ENCODE data around the gene BSG. TPM values are rescaled to one million over a fixed set of nuclear protein-coding genes. Genes with fewer than 3 reads are reported as not detected.

The BSG gene
- total and polyA plus RNA-seq, 4 donors: 80.4 to 367 (median 149) TPM

GRCh38 chr19:567296-567900, 5.0 kb upstream of the BSG start (continued):
- no peak for TF ChIP-seq JUND (IDR thresholded peaks at IDR 0.05)
- TF ChIP-seq YY1 (IDR thresholded peaks at IDR 0.05): no peak
- TF ChIP-seq FOXA2 (IDR thresholded peaks at IDR 0.05): no peak

- no peak for TF ChIP-seq FOXA1 (IDR thresholded peaks at IDR 0.05)
- no peak for TF ChIP-seq GABPA (IDR thresholded peaks at IDR 0.05 in 1 of 2, conservative IDR thresholded peaks at IDR 0.05 in 1 of 2)
- TF ChIP-seq TAF1 (conservative IDR thresholded peaks at IDR 0.05): no peak
- no peak for TF ChIP-seq NR2F2 (IDR thresholded peaks at IDR 0.05)
- no peak for TF ChIP-seq JUND (IDR thresholded peaks at IDR 0.05)
- TF ChIP-seq, protein P1, sequence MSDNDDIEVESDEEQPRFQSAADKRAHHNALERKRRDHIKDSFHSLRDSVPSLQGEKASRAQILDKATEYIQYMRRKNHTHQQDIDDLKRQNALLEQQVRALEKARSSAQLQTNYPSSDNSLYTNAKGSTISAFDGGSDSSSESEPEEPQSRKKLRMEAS (IDR thresholded peaks at IDR 0.05): no peak
- TF ChIP-seq EGR1 (IDR thresholded peaks at IDR 0.05; ENCODE audit: low read depth in 2 of 2): no peak
- no peak for TF ChIP-seq SP1 (IDR thresholded peaks at IDR 0.05)
These were observed 2.1 kb upstream of the BSG start for GRCh38 chr19:570251-570686.

GRCh38 chr19:570937-571565, 1.3 kb upstream of the BSG start:
- H3K9me3 ChIP-seq (ENCODE audit: control insufficient read depth in 4 of 4, low read length in 3 of 4): no peaks in the 10 kb centered on the region
- no peaks in the 10 kb centered on the region for H3K27me3 ChIP-seq (ENCODE audit: control insufficient read depth in 4 of 4, insufficient read depth in 4 of 4, low read length in 3 of 4)
- peaks cover 21 to 35% (median 30%) of the 10 kb centered on the region in 4 donors for H3K4me1 ChIP-seq (ENCODE audit: control insufficient read depth in 4 of 4, insufficient read depth in 4 of 4, low read length in 3 of 4)
- peak overlapping the region in 1 of 2 donors; percentile 74 for H3K9ac ChIP-seq (ENCODE audit: low read depth in 1 of 2, low read length in 2 of 2)
- TF ChIP-seq RXRA (IDR thresholded peaks at IDR 0.05) (no peak), NR2F2 (IDR thresholded peaks at IDR 0.05) (no peak), ATF3 (IDR thresholded peaks at IDR 0.05) (no peak), YY1 (IDR thresholded peaks at IDR 0.05) (no peak)
- TF ChIP-seq, protein P2, sequence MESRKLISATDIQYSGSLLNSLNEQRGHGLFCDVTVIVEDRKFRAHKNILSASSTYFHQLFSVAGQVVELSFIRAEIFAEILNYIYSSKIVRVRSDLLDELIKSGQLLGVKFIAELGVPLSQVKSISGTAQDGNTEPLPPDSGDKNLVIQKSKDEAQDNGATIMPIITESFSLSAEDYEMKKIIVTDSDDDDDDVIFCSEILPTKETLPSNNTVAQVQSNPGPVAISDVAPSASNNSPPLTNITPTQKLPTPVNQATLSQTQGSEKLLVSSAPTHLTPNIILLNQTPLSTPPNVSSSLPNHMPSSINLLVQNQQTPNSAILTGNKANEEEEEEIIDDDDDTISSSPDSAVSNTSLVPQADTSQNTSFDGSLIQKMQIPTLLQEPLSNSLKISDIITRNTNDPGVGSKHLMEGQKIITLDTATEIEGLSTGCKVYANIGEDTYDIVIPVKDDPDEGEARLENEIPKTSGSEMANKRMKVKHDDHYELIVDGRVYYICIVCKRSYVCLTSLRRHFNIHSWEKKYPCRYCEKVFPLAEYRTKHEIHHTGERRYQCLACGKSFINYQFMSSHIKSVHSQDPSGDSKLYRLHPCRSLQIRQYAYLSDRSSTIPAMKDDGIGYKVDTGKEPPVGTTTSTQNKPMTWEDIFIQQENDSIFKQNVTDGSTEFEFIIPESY (IDR thresholded peaks at IDR 0.05): no peak
- TF ChIP-seq, protein P3, sequence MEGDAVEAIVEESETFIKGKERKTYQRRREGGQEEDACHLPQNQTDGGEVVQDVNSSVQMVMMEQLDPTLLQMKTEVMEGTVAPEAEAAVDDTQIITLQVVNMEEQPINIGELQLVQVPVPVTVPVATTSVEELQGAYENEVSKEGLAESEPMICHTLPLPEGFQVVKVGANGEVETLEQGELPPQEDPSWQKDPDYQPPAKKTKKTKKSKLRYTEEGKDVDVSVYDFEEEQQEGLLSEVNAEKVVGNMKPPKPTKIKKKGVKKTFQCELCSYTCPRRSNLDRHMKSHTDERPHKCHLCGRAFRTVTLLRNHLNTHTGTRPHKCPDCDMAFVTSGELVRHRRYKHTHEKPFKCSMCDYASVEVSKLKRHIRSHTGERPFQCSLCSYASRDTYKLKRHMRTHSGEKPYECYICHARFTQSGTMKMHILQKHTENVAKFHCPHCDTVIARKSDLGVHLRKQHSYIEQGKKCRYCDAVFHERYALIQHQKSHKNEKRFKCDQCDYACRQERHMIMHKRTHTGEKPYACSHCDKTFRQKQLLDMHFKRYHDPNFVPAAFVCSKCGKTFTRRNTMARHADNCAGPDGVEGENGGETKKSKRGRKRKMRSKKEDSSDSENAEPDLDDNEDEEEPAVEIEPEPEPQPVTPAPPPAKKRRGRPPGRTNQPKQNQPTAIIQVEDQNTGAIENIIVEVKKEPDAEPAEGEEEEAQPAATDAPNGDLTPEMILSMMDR (IDR thresholded peaks at IDR 0.05; ENCODE audit: low read depth, low read length, missing input control): no peak
- TF ChIP-seq, protein P4, sequence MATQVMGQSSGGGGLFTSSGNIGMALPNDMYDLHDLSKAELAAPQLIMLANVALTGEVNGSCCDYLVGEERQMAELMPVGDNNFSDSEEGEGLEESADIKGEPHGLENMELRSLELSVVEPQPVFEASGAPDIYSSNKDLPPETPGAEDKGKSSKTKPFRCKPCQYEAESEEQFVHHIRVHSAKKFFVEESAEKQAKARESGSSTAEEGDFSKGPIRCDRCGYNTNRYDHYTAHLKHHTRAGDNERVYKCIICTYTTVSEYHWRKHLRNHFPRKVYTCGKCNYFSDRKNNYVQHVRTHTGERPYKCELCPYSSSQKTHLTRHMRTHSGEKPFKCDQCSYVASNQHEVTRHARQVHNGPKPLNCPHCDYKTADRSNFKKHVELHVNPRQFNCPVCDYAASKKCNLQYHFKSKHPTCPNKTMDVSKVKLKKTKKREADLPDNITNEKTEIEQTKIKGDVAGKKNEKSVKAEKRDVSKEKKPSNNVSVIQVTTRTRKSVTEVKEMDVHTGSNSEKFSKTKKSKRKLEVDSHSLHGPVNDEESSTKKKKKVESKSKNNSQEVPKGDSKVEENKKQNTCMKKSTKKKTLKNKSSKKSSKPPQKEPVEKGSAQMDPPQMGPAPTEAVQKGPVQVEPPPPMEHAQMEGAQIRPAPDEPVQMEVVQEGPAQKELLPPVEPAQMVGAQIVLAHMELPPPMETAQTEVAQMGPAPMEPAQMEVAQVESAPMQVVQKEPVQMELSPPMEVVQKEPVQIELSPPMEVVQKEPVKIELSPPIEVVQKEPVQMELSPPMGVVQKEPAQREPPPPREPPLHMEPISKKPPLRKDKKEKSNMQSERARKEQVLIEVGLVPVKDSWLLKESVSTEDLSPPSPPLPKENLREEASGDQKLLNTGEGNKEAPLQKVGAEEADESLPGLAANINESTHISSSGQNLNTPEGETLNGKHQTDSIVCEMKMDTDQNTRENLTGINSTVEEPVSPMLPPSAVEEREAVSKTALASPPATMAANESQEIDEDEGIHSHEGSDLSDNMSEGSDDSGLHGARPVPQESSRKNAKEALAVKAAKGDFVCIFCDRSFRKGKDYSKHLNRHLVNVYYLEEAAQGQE (IDR thresholded peaks at IDR 0.05): no peak
- TF ChIP-seq, protein P1 (IDR thresholded peaks at IDR 0.05): no peak
- peak overlapping the region; percentile 78 to 84 for H3K27ac ChIP-seq (ENCODE audit: low read depth in 1 of 2, low read length in 2 of 2)
- peak; percentile 69 for DNase-seq (ENCODE audit: low spot score)
- peak overlapping the region; percentile 52 to 71 (median 63) for H3K4me3 ChIP-seq (ENCODE audit: low read depth in 1 of 3, low read length in 3 of 3)
- H3K36me3 ChIP-seq (ENCODE audit: control insufficient read depth in 4 of 4, insufficient read depth in 3 of 4, low read depth in 1 of 4, low read length in 3 of 4): no peaks in the 10 kb centered on the region
- whole genome bisulfite sequencing: 5% methylated on average over 45 of the region's 45 CpGs

More at GRCh38 chr19:570251-570686, 2.1 kb upstream of the BSG start:
- H3K4me3 ChIP-seq (ENCODE audit: low read depth in 1 of 3, low read length in 3 of 3): no peak overlapping the region
- no peaks in the 10 kb centered on the region for H3K27me3 ChIP-seq (ENCODE audit: control insufficient read depth in 4 of 4, insufficient read depth in 4 of 4, low read length in 3 of 4)
- WGBS: 76% methylated on average over 19 of the region's 25 CpGs
- H3K36me3 ChIP-seq (ENCODE audit: control insufficient read depth in 4 of 4, insufficient read depth in 3 of 4, low read depth in 1 of 4, low read length in 3 of 4): no peaks in the 10 kb centered on the region
- H3K9ac ChIP-seq (ENCODE audit: low read depth in 1 of 2, low read length in 2 of 2): no peak overlapping the region
- no peak for DNase-seq (ENCODE audit: low spot score)
- H3K4me1 ChIP-seq (ENCODE audit: control insufficient read depth in 4 of 4, insufficient read depth in 4 of 4, low read length in 3 of 4): peaks cover 14 to 29% (median 24%) of the 10 kb centered on the region in 4 donors
- H3K27ac ChIP-seq (ENCODE audit: low read depth in 1 of 2, low read length in 2 of 2): no peak overlapping the region
- no peaks in the 10 kb centered on the region for H3K9me3 ChIP-seq (ENCODE audit: control insufficient read depth in 4 of 4, low read length in 3 of 4)
